Liver (tissue), 9 donors: ENCODE data around the gene KLC3. TPM values are rescaled to one million over a fixed set of nuclear protein-coding genes. Genes with fewer than 3 reads are reported as not detected.

Source experiments
- DNase-seq: peaks from one replicate; pipeline ENCODE4 v3.0.0-alpha.2; 2017; ENCODE audit warnings: low spot score
- H3K27ac ChIP-seq, 2 donors: one replicate each; pipeline ENCODE4 v1.7.0; 2013; ENCODE audit warnings: inconsistent platforms in 2 of 2, low read length in 2 of 2, control low read depth in 1 of 2, low read depth in 1 of 2, mild to moderate bottlenecking in 1 of 2
- H3K27me3 ChIP-seq, 4 donors: one replicate each; pipeline versions ENCODE4 v1.6.1 to v1.7.0; 2013; ENCODE audit warnings: low read length in 3 of 4, inconsistent platforms in 1 of 4, mild to moderate bottlenecking in 1 of 4, moderate library complexity in 1 of 4; ENCODE audit not compliant: control insufficient read depth in 4 of 4, insufficient read depth in 4 of 4
- H3K36me3 ChIP-seq, 4 donors: one replicate each; pipeline versions ENCODE4 v1.6.1 to v1.7.0; 2013; ENCODE audit warnings: low read length in 3 of 4, mild to moderate bottlenecking in 3 of 4, low read depth in 1 of 4, moderate library complexity in 1 of 4; ENCODE audit not compliant: control insufficient read depth in 4 of 4, insufficient read depth in 3 of 4
- H3K4me1 ChIP-seq, 4 donors: one replicate each; pipeline versions ENCODE4 v1.6.1 to v1.7.0; 2013; ENCODE audit warnings: low read length in 3 of 4, mild to moderate bottlenecking in 3 of 4, moderate library complexity in 1 of 4; ENCODE audit not compliant: control insufficient read depth in 4 of 4, insufficient read depth in 4 of 4
- H3K4me3 ChIP-seq, 3 donors: one replicate each; pipeline versions ENCODE4 v1.6.1 to v1.7.0; 2013; ENCODE audit warnings: low read length in 3 of 3, control low read depth in 1 of 3, low read depth in 1 of 3, mild to moderate bottlenecking in 1 of 3
- H3K9ac ChIP-seq, 2 donors: one replicate each; pipeline ENCODE4 v1.7.0; 2013; ENCODE audit warnings: low read length in 2 of 2, mild to moderate bottlenecking in 2 of 2, moderate library complexity in 2 of 2, control low read depth in 1 of 2, low read depth in 1 of 2
- H3K9me3 ChIP-seq, 4 donors: one replicate each; pipeline versions ENCODE4 v1.6.1 to v1.7.0; 2013; ENCODE audit warnings: low read length in 3 of 4; ENCODE audit not compliant: control insufficient read depth in 4 of 4
- EGR1 ChIP-seq, 2 donors: IDR thresholded peaks; 2 replicates each; pipeline ENCODE4 v1.6.1; 2016 to 2018; ENCODE audit warnings: antibody characterized with exemption in 2 of 2, low read depth in 2 of 2
- FOXA1 ChIP-seq: IDR thresholded peaks from 2 replicates; pipeline ENCODE4 v1.6.1; 2016; ENCODE audit warnings: antibody characterized with exemption
- FOXA2 ChIP-seq: IDR thresholded peaks from 2 replicates; pipeline ENCODE4 v1.6.1; 2016; ENCODE audit warnings: antibody characterized with exemption
- GABPA ChIP-seq, 2 donors: IDR thresholded peaks in 1 of 2; conservative IDR thresholded peaks in 1 of 2; 2 replicates each; pipeline ENCODE4 v1.6.1; 2016; ENCODE audit warnings: antibody characterized with exemption in 2 of 2, mild to moderate bottlenecking in 1 of 2, moderate library complexity in 1 of 2
- HNF4A ChIP-seq, 2 donors: conservative IDR thresholded peaks; 2 replicates each; pipeline ENCODE4 v1.6.1; 2016; ENCODE audit warnings: antibody characterized with exemption in 2 of 2, mild to moderate bottlenecking in 2 of 2
- JUND ChIP-seq, 2 donors: IDR thresholded peaks; 2 replicates each; pipeline ENCODE4 v1.6.1; 2016; ENCODE audit warnings: antibody characterized with exemption in 2 of 2
- NR2F2 ChIP-seq: IDR thresholded peaks from 2 replicates; pipeline ENCODE4 v1.6.1; 2016; ENCODE audit warnings: antibody characterized with exemption
- RAD21 ChIP-seq, 2 donors: IDR thresholded peaks; 2 replicates each; pipeline ENCODE4 v1.6.1; 2016; ENCODE audit warnings: antibody characterized with exemption in 2 of 2, mild to moderate bottlenecking in 2 of 2
- RXRA ChIP-seq, 2 donors: IDR thresholded peaks; 2 replicates each; pipeline ENCODE4 v1.6.1; 2017 to 2018; ENCODE audit warnings: antibody characterized with exemption in 2 of 2, mild to moderate bottlenecking in 1 of 2
- TAF1 ChIP-seq: conservative IDR thresholded peaks from 2 replicates; pipeline ENCODE4 v1.6.1; 2016; ENCODE audit warnings: antibody characterized with exemption, mild to moderate bottlenecking
- YY1 ChIP-seq: IDR thresholded peaks from 2 replicates; pipeline ENCODE4 v1.6.1; 2016; ENCODE audit warnings: antibody characterized with exemption, mild to moderate bottlenecking
- WGBS: extraction: QIAGEN DNeasy Blood & Tissue Kit; methylation state at CpG from one replicate; pipeline ENCODE4 v1.1.7; 2013; 5-methylcytosine and 5-hydroxymethylcytosine counted together
- polyA plus RNA-seq, 2 donors: library from polyadenylated mRNA; stranded (reverse) in 1 of 2; unstranded in 1 of 2; fragments of 200-250 nt in 1 of 2; fragments of >200 nt in 1 of 2; fragmentation: Nextera tagmentation in 1 of 2; extraction: Ambion mirVana in 1 of 2; gene quantifications; one replicate each; pipeline versions ENCODE4 v1.2.1 to v1.2.3, GENCODE V29; 2013 to 2015
- total RNA-seq, 2 donors: library from RNA; depleted of rRNA; stranded (reverse); fragments of >200 nt; gene quantifications; one replicate each; pipeline ENCODE4 v1.2.3, GENCODE V29; 2014
- TF ChIP-seq, protein P1 (sequence below): IDR thresholded peaks from 2 replicates; pipeline ENCODE4 v1.6.1; 2016; ENCODE audit warnings: antibody characterized with exemption
- TF ChIP-seq, protein P2 (sequence below): IDR thresholded peaks from 2 replicates; pipeline ENCODE4 v1.6.1; 2016; ENCODE audit warnings: antibody characterized with exemption, mild to moderate bottlenecking
- TF ChIP-seq, protein P3 (sequence below): IDR thresholded peaks from 2 replicates; pipeline ENCODE4 v1.6.1; 2016; ENCODE audit warnings: antibody characterized with exemption
- TF ChIP-seq, protein P4 (sequence below): IDR thresholded peaks from 2 replicates; pipeline ENCODE4 v1.6.1; 2016; ENCODE audit warnings: antibody characterized with exemption
- TF ChIP-seq, protein P5 (sequence below): fragments of 150-350 bp; IDR thresholded peaks from 2 replicates; pipeline ENCODE4 v1.5.1; 2017; ENCODE audit warnings: improper control_type of control experiment, low read depth, low read length; ENCODE audit not compliant: missing input control
- donor health status: healthy.
- donor health status: healthy.
- donor health status: healthy.
- donor health status: healthy.
- donor health status: healthy.

The KLC3 gene
- total and polyA plus RNA-seq, 4 donors: 0.08 to 1.3 (median 0.08) TPM; not detected in 1

DNA sequence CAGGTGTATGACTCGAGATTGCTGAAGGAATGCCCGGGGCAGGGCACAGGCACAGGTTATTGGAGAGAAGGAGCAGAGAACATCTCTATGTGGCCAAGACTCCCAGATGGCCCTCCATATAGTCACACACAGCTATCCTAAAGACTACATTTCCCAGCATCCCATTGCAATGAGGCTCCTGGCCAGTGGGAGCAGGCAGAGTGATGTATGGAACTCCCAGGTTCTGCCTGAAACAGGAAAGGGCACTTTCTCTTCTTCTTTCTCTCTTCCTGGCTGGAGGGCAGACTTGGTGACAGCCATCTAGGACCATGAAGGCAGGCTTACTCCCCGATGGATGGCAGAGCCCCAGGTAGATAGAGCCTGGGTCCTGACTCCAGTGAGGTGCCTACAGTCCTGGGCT is 50.8 kb downstream of the KLC3 start:
- no peaks in the 10 kb centered on the region for H3K9me3 ChIP-seq
- H3K36me3 ChIP-seq: peaks cover 0 to 3% (median 0%) of the 10 kb centered on the region in 4 donors
- DNase-seq: no peak
- H3K4me1 ChIP-seq: no peaks in the 10 kb centered on the region
- H3K9ac ChIP-seq: no peak overlapping the region
- no peaks in the 10 kb centered on the region for H3K27me3 ChIP-seq
- H3K4me3 ChIP-seq: no peak overlapping the region
- 90% methylated on average over 3 of the region's 3 CpGs for WGBS
- H3K27ac ChIP-seq: no peak overlapping the region
- no peak for TF ChIP-seq RAD21 (IDR thresholded peaks at IDR 0.05)
- TF ChIP-seq FOXA2: no peak
- TF ChIP-seq, protein P1, sequence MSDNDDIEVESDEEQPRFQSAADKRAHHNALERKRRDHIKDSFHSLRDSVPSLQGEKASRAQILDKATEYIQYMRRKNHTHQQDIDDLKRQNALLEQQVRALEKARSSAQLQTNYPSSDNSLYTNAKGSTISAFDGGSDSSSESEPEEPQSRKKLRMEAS: no peak
- TF ChIP-seq, protein P2, sequence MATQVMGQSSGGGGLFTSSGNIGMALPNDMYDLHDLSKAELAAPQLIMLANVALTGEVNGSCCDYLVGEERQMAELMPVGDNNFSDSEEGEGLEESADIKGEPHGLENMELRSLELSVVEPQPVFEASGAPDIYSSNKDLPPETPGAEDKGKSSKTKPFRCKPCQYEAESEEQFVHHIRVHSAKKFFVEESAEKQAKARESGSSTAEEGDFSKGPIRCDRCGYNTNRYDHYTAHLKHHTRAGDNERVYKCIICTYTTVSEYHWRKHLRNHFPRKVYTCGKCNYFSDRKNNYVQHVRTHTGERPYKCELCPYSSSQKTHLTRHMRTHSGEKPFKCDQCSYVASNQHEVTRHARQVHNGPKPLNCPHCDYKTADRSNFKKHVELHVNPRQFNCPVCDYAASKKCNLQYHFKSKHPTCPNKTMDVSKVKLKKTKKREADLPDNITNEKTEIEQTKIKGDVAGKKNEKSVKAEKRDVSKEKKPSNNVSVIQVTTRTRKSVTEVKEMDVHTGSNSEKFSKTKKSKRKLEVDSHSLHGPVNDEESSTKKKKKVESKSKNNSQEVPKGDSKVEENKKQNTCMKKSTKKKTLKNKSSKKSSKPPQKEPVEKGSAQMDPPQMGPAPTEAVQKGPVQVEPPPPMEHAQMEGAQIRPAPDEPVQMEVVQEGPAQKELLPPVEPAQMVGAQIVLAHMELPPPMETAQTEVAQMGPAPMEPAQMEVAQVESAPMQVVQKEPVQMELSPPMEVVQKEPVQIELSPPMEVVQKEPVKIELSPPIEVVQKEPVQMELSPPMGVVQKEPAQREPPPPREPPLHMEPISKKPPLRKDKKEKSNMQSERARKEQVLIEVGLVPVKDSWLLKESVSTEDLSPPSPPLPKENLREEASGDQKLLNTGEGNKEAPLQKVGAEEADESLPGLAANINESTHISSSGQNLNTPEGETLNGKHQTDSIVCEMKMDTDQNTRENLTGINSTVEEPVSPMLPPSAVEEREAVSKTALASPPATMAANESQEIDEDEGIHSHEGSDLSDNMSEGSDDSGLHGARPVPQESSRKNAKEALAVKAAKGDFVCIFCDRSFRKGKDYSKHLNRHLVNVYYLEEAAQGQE: no peak
- no peak for TF ChIP-seq JUND (IDR thresholded peaks at IDR 0.05)
- TF ChIP-seq YY1: no peak
- no peak for TF ChIP-seq HNF4A (conservative IDR thresholded peaks at IDR 0.05)
- TF ChIP-seq GABPA (IDR thresholded peaks at IDR 0.05 in 1 of 2, conservative IDR thresholded peaks at IDR 0.05 in 1 of 2): no peak

DNA sequence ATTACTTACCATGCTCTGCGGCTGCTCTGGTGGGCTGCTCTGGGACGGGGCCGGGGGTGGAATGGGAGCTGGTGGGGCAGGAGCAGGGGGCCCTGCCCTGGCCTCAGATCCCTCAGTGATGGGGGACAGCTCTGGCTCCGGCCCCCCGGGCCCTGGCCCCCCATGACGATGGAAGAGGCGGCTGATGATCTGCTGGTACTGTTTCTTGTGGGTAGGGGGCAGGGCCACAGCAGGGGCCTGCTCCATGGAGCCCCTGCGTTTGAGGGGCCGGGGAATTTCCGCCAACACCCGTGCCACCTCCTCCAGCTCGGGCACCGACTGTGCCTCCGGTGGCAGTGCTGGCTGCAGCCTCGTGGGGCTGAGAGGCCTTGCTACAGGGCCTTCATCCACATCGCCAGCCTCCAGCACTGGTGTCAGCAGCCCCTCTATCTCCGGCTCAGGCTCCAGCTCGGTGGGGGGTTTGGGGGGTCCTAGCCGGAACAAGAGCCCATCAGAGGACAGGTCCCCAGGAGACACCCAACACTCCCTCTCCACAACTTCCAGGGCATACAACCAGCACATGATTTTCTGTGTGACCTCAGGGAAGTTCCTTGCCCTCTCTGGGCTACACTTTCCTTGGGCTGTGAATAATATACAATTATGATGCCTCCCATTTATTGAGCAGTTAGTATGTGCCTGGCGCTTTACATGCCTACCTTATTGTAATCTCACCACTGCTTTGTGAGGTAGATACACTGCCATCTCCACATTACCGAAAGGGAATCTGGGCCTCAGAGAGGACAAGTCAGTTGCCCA is 51.5 kb downstream of the KLC3 start:
- no peak overlapping the region for H3K9ac ChIP-seq
- H3K9me3 ChIP-seq: no peaks in the 10 kb centered on the region
- H3K36me3 ChIP-seq: peaks cover 0 to 5% (median 0%) of the 10 kb centered on the region in 4 donors
- H3K27ac ChIP-seq: no peak overlapping the region
- 95% methylated on average over 21 of the region's 21 CpGs for WGBS
- no peaks in the 10 kb centered on the region for H3K27me3 ChIP-seq
- TF ChIP-seq, protein P3, sequence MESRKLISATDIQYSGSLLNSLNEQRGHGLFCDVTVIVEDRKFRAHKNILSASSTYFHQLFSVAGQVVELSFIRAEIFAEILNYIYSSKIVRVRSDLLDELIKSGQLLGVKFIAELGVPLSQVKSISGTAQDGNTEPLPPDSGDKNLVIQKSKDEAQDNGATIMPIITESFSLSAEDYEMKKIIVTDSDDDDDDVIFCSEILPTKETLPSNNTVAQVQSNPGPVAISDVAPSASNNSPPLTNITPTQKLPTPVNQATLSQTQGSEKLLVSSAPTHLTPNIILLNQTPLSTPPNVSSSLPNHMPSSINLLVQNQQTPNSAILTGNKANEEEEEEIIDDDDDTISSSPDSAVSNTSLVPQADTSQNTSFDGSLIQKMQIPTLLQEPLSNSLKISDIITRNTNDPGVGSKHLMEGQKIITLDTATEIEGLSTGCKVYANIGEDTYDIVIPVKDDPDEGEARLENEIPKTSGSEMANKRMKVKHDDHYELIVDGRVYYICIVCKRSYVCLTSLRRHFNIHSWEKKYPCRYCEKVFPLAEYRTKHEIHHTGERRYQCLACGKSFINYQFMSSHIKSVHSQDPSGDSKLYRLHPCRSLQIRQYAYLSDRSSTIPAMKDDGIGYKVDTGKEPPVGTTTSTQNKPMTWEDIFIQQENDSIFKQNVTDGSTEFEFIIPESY: no peak
- TF ChIP-seq, protein P4, sequence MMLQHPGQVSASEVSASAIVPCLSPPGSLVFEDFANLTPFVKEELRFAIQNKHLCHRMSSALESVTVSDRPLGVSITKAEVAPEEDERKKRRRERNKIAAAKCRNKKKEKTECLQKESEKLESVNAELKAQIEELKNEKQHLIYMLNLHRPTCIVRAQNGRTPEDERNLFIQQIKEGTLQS: no peak
- TF ChIP-seq FOXA2: no peak
- no peak for TF ChIP-seq GABPA (IDR thresholded peaks at IDR 0.05 in 1 of 2, conservative IDR thresholded peaks at IDR 0.05 in 1 of 2)
- no peak for TF ChIP-seq JUND (IDR thresholded peaks at IDR 0.05)
- no peak for TF ChIP-seq RAD21 (IDR thresholded peaks at IDR 0.05)
- TF ChIP-seq NR2F2: no peak
- TF ChIP-seq EGR1 (IDR thresholded peaks at IDR 0.05; ENCODE audit: low read depth in 2 of 2): no peak
- no peak for TF ChIP-seq TAF1
- TF ChIP-seq, protein P5, sequence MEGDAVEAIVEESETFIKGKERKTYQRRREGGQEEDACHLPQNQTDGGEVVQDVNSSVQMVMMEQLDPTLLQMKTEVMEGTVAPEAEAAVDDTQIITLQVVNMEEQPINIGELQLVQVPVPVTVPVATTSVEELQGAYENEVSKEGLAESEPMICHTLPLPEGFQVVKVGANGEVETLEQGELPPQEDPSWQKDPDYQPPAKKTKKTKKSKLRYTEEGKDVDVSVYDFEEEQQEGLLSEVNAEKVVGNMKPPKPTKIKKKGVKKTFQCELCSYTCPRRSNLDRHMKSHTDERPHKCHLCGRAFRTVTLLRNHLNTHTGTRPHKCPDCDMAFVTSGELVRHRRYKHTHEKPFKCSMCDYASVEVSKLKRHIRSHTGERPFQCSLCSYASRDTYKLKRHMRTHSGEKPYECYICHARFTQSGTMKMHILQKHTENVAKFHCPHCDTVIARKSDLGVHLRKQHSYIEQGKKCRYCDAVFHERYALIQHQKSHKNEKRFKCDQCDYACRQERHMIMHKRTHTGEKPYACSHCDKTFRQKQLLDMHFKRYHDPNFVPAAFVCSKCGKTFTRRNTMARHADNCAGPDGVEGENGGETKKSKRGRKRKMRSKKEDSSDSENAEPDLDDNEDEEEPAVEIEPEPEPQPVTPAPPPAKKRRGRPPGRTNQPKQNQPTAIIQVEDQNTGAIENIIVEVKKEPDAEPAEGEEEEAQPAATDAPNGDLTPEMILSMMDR: no peak
- TF ChIP-seq, protein P2: no peak
- TF ChIP-seq, protein P1: no peak
- TF ChIP-seq YY1: no peak
- TF ChIP-seq RXRA (IDR thresholded peaks at IDR 0.05): no peak
- no peak for TF ChIP-seq FOXA1
- TF ChIP-seq HNF4A (conservative IDR thresholded peaks at IDR 0.05): no peak
- DNase-seq: no peak
- H3K4me3 ChIP-seq: no peak overlapping the region
- no peaks in the 10 kb centered on the region for H3K4me1 ChIP-seq
